ENCODE results near the gene SMR3B. TPM values are rescaled to one million over a fixed set of nuclear protein-coding genes. Genes with fewer than 3 reads are reported as not detected.

The SMR3B gene
- total RNA-seq, 1 experiment from 2014 or later = not detected

DNA sequence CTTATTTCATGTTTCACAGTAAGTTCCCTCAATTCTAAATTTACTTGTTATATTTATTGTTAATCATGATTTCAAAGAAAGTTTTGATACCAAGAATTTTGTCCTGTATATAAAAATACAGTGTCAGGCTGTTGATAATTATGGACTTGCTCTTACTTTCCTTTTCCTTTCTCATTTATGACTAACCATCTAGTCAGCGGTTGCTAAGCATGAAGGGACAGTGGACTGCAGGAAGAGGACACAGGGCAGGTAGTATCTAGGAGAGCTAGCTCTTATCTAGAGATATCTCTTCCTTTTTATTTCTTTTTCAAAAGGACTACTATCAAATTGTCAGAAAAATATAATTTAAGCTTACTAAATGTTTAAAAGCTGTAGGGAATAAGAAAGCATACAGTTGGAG lies 16.4 kb downstream of the SMR3B start:
- Mint-ChIP-seq H3K27ac (no peak overlapping the region), H3K9me3 (no peaks in the 10 kb centered on the region), H3K4me3 (no peak overlapping the region), H3K36me3 (ENCODE audit: insufficient read depth in 1 of 3, low read depth in 3 of 3) (no peaks in the 10 kb centered on the region), H3K27me3 (ENCODE audit: low read depth) (no peaks in the 10 kb centered on the region), H3K4me1 (no peaks in the 10 kb centered on the region)
- Histone ChIP-seq H2BK5ac (ENCODE audit: insufficient read length, low read length) (no peak overlapping the region), H3K9me3 (ENCODE audit: control insufficient read depth, low read depth, low read length) (no peaks in the 10 kb centered on the region), H3K79me2 (ENCODE audit: insufficient read depth, low read length) (no peaks in the 10 kb centered on the region), H2BK15ac (ENCODE audit: low read depth, low read length) (no peak overlapping the region), H3K14ac (ENCODE audit: insufficient read depth, low read length) (no peak overlapping the region), H3K56ac (ENCODE audit: insufficient read length, low read depth, low read length) (no peak overlapping the region), H3K23me2 (ENCODE audit: insufficient read length, low read depth, low read length, poor library complexity, severe bottlenecking) (no peaks in the 10 kb centered on the region), H4K8ac (replicated peaks; ENCODE audit: insufficient read length, low read depth, low read length) (no peak overlapping the region), H2BK12ac (ENCODE audit: insufficient read length, low read depth, low read length) (no peak overlapping the region), H2AK5ac (ENCODE audit: insufficient read length, low read length) (no peak overlapping the region), H3K23ac (ENCODE audit: insufficient read length, low read depth, low read length) (no peak overlapping the region), H3K27ac (ENCODE audit: insufficient read length, low read depth, low read length) (no peak overlapping the region), H4K20me1 (ENCODE audit: control insufficient read depth, insufficient read depth, insufficient read length) (no peaks in the 10 kb centered on the region), H3K27me3 (ENCODE audit: insufficient read depth, low read length) (no peaks in the 10 kb centered on the region), H3K4me2 (ENCODE audit: insufficient read depth, insufficient read length, low read length) (no peak overlapping the region), H4K91ac (ENCODE audit: insufficient read length, low read depth, low read length) (no peak overlapping the region), H3K18ac (ENCODE audit: insufficient read length, low read depth, low read length) (no peak overlapping the region), H2BK20ac (ENCODE audit: low read depth, low read length, poor library complexity, severe bottlenecking) (no peak overlapping the region), H3K4me1 (ENCODE audit: insufficient read depth, low read length) (no peaks in the 10 kb centered on the region), H3K79me1 (ENCODE audit: insufficient read depth, low read depth, low read length, poor library complexity, severe bottlenecking) (no peaks in the 10 kb centered on the region), H3K9ac (ENCODE audit: extremely low read depth, insufficient read length, low read length) (no peak overlapping the region), H2BK120ac (ENCODE audit: low read depth, low read length, poor library complexity, severe bottlenecking) (no peak overlapping the region), H3T11ph (ENCODE audit: low read length) (no peak overlapping the region), H4K5ac (ENCODE audit: insufficient read length, low read depth, low read length) (no peak overlapping the region), H2AFZ (ENCODE audit: low read length) (no peak overlapping the region), H3K4ac (ENCODE audit: low read depth, low read length) (no peak overlapping the region)
- no CpG with 5 or more reads among the region's 1 CpG for WGBS (ENCODE audit: extremely low coverage, insufficient read length, low lambda C conversion rate)
- DNase-seq = no peak
- TF ChIP-seq, protein P1, sequence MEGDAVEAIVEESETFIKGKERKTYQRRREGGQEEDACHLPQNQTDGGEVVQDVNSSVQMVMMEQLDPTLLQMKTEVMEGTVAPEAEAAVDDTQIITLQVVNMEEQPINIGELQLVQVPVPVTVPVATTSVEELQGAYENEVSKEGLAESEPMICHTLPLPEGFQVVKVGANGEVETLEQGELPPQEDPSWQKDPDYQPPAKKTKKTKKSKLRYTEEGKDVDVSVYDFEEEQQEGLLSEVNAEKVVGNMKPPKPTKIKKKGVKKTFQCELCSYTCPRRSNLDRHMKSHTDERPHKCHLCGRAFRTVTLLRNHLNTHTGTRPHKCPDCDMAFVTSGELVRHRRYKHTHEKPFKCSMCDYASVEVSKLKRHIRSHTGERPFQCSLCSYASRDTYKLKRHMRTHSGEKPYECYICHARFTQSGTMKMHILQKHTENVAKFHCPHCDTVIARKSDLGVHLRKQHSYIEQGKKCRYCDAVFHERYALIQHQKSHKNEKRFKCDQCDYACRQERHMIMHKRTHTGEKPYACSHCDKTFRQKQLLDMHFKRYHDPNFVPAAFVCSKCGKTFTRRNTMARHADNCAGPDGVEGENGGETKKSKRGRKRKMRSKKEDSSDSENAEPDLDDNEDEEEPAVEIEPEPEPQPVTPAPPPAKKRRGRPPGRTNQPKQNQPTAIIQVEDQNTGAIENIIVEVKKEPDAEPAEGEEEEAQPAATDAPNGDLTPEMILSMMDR (conservative IDR thresholded peaks at IDR 0.05) = no peak

Data from H9 (cell line).